Muscle of arm (tissue), 14 donors: ENCODE measurements around the gene SEC63. TPM values are rescaled to one million over a fixed set of nuclear protein-coding genes. Genes with fewer than 3 reads are reported as not detected.
A peak's percentile ranks its signal among the peaks of the same experiment; 100 is the strongest.
"Not testable (repeated sequence)": the region's sequence is repeated elsewhere in the genome, so short reads cannot be mapped to it uniquely, and the experiment has no call there.

Experiments
- DNase-seq: peaks from one replicate; pipeline ENCODE4 v3.0.0-alpha.2; 2013
- long read RNA-seq, 11 donors: transcript quantifications; one replicate each; lab custom pipeline, GENCODE V29; 2026
- polyA plus RNA-seq, 12 donors: library from polyadenylated mRNA; unstranded; fragments of 120-200 nt; gene quantifications; one replicate each; pipeline ENCODE4 v1.2.1, GENCODE V29; 2013; ENCODE audit not compliant: insufficient read length in 12 of 12

Gene SEC63
- 100 to 1,000 TPM in 1 of 12 donors, 10 to 100 TPM in 10, not detected in 1; 55.4 to 129 (median 87.2) TPM for polyA plus RNA-seq
- long read RNA-seq, donor 1, full-length matches to known transcripts: 12 of 31 reads
- long read RNA-seq, donor 1, partial matches to known transcripts: 19 of 31 reads
- long read RNA-seq, donor 1, other reads (novel, unspliced or antisense): 0 of 31 reads
- long read RNA-seq, donor 2, partial matches to known transcripts: 19 of 24 reads
- long read RNA-seq, donor 2, other reads (novel, unspliced or antisense): 0 of 24 reads
- long read RNA-seq, donor 3, partial matches to known transcripts: 17 of 19 reads
- long read RNA-seq, donor 3, other reads (novel, unspliced or antisense): 0 of 19 reads
- long read RNA-seq, donor 4, partial matches to known transcripts: 0 of 1 reads
- long read RNA-seq, donor 4, other reads (novel, unspliced or antisense): 0 of 1 reads
- long read RNA-seq, donor 5, full-length matches to known transcripts: 11 of 16 reads
- long read RNA-seq, donor 5, partial matches to known transcripts: 5 of 16 reads
- long read RNA-seq, donor 5, other reads (novel, unspliced or antisense): 0 of 16 reads
- long read RNA-seq, donor 6, partial matches to known transcripts: 0 of 4 reads
- long read RNA-seq, donor 6, other reads (novel, unspliced or antisense): 0 of 4 reads
- long read RNA-seq, donor 7, partial matches to known transcripts: 0 of 4 reads
- long read RNA-seq, donor 7, other reads (novel, unspliced or antisense): 0 of 4 reads
- long read RNA-seq, donor 8, full-length matches to known transcripts: 8 of 8 reads
- long read RNA-seq, donor 8, partial matches to known transcripts: 0 of 8 reads
- long read RNA-seq, donor 8, other reads (novel, unspliced or antisense): 0 of 8 reads
- long read RNA-seq, donor 9, partial matches to known transcripts: 0 of 5 reads
- long read RNA-seq, donor 9, other reads (novel, unspliced or antisense): 0 of 5 reads
- long read RNA-seq, donor 10, full-length matches to known transcripts: 4 of 4 reads
- long read RNA-seq, donor 10, partial matches to known transcripts: 0 of 4 reads
- long read RNA-seq, donor 10, other reads (novel, unspliced or antisense): 0 of 4 reads
- long read RNA-seq, donor 11, partial matches to known transcripts: 19 of 22 reads
- long read RNA-seq, donor 11, other reads (novel, unspliced or antisense): 0 of 22 reads

GRCh38 chr6:107957909-107958688 is at the start of gene SEC63:
Gene SEC63 (minus strand): TSS chr6:107958208. CDS start chr6:107958009, 199 bp downstream.
- DNase-seq: peak; percentile 97

- no peak for DNase-seq
Measured at GRCh38 chr6:108005961-108006360, 48.0 kb upstream of the SEC63 start.

- DNase-seq: no peak
Measured at GRCh38 chr6:108004861-108005260, 46.9 kb upstream of the SEC63 start.

- DNase-seq: peak; percentile 7
Measured at GRCh38 chr6:108002365-108003221, 44.6 kb upstream of the SEC63 start.

- DNase-seq: no peak
Measured at GRCh38 chr6:108001696-108002231, 43.8 kb upstream of the SEC63 start.

GRCh38 chr6:108000259-108000658 is 42.3 kb upstream of the SEC63 start:
- DNase-seq: not testable (repeated sequence)

- DNase-seq: no peak
Measured at GRCh38 chr6:107999341-107999740, 41.3 kb upstream of the SEC63 start.

GRCh38 chr6:107991772-107992550 is 34.0 kb upstream of the SEC63 start:
- no peak for DNase-seq

GRCh38 chr6:107991061-107991460 is 33.1 kb upstream of the SEC63 start:
- DNase-seq: no peak

- not testable (repeated sequence) for DNase-seq
Measured at GRCh38 chr6:107990587-107990986, 32.6 kb upstream of the SEC63 start.

- no peak for DNase-seq
Measured at GRCh38 chr6:107989166-107990094, 31.4 kb upstream of the SEC63 start.

GRCh38 chr6:107988570-107988969 is 30.6 kb upstream of the SEC63 start:
- DNase-seq: no peak

- DNase-seq: no peak
Measured at GRCh38 chr6:107987805-107988204, 29.8 kb upstream of the SEC63 start.

GRCh38 chr6:107985701-107986100 is 27.7 kb upstream of the SEC63 start:
- no peak for DNase-seq

- no peak for DNase-seq
Measured at GRCh38 chr6:107983811-107984210, 25.8 kb upstream of the SEC63 start.

GRCh38 chr6:107982486-107982885 is 24.5 kb upstream of the SEC63 start:
- no peak for DNase-seq

GRCh38 chr6:107981695-107982094 is 23.7 kb upstream of the SEC63 start:
- DNase-seq: no peak

- peak; percentile 43 for DNase-seq
Measured at GRCh38 chr6:107977283-107977682, 19.3 kb upstream of the SEC63 start.
